Activated T-helper 17 cell treated with anti-CD3 and anti-CD28 coated beads, Interleukin-2, amount 50 U/mL, for 72 hours (primary cell): ENCODE measurements around the gene DERL2. TPM values are rescaled to one million over a fixed set of nuclear protein-coding genes. Genes with fewer than 3 reads are reported as not detected.
"Not testable (repeated sequence)": the region's sequence is repeated elsewhere in the genome, so short reads cannot be mapped to it uniquely, and the experiment has no call there.

Experiments used
- ATAC-seq: fragments of 150-1000 bp; cut with Tn5 transposase; replicated peaks from 2 replicates; pipeline ENCODE4 v1.10.0; 2021; ENCODE audit warnings: mild to moderate bottlenecking, moderate library complexity
- H3K27ac Mint-ChIP-seq: one replicate; pipeline ENCODE4 v1.8.0; 2022; ENCODE audit warnings: mixed read lengths
- H3K27me3 Mint-ChIP-seq: one replicate; pipeline ENCODE4 v1.8.0; 2022; ENCODE audit warnings: mixed read lengths
- H3K36me3 Mint-ChIP-seq: one replicate; pipeline ENCODE4 v1.8.0; 2022; ENCODE audit warnings: low read depth, mild to moderate bottlenecking, mixed read lengths
- H3K4me1 Mint-ChIP-seq: one replicate; pipeline ENCODE4 v1.8.0; 2022; ENCODE audit warnings: mixed read lengths
- H3K4me3 Mint-ChIP-seq: one replicate; pipeline ENCODE4 v1.8.0; 2022; ENCODE audit warnings: mild to moderate bottlenecking, mixed read lengths
- H3K9me3 Mint-ChIP-seq: one replicate; pipeline ENCODE4 v1.8.0; 2022; ENCODE audit warnings: mixed read lengths
- total RNA-seq, 2 donors: library from RNA; stranded (reverse); gene quantifications; one replicate each; pipeline ENCODE4 v1.2.3, GENCODE V29; 2022

The DERL2 gene
- total RNA-seq, 2 donors from 2014 or later = 58.3 to 69.6 TPM

GRCh38 chr17:5435781-5436315 lies 50.1 kb downstream of the DERL2 start:
- not testable (repeated sequence) for H3K9me3 Mint-ChIP-seq, ATAC-seq, H3K27me3 Mint-ChIP-seq
- H3K36me3 Mint-ChIP-seq = peaks cover 79% of the 10 kb centered on the region
- H3K4me3 Mint-ChIP-seq = peak overlapping the region; percentile 92
- peaks cover 10% of the 10 kb centered on the region for H3K4me1 Mint-ChIP-seq
- peak overlapping the region; percentile 41 for H3K27ac Mint-ChIP-seq

GRCh38 chr17:5434984-5435383 lies 51.0 kb downstream of the DERL2 start:
- Mint-ChIP-seq H3K4me1 (peaks cover 15% of the 10 kb centered on the region), H3K9me3 (no peaks in the 10 kb centered on the region), H3K27me3 (no peaks in the 10 kb centered on the region), H3K4me3 (peak overlapping the region; percentile 28), H3K36me3 (peaks cover 86% of the 10 kb centered on the region), H3K27ac (no peak overlapping the region)
- ATAC-seq = no peak

- Mint-ChIP-seq H3K4me1 (peaks cover 6% of the 10 kb centered on the region), H3K27me3 (no peaks in the 10 kb centered on the region), H3K36me3 (peaks cover 97% of the 10 kb centered on the region), H3K9me3 (no peaks in the 10 kb centered on the region), H3K27ac (no peak overlapping the region), H3K4me3 (no peak overlapping the region)
- ATAC-seq = no peak
These were observed 53.9 kb downstream of the DERL2 start for GRCh38 chr17:5431949-5432556.

- ATAC-seq, H3K4me3 Mint-ChIP-seq, H3K4me1 Mint-ChIP-seq, H3K9me3 Mint-ChIP-seq, H3K27me3 Mint-ChIP-seq: not testable (repeated sequence)
- Mint-ChIP-seq H3K36me3 (peaks cover 97% of the 10 kb centered on the region), H3K27ac (peak overlapping the region; percentile 89)
These were observed 54.7 kb downstream of the DERL2 start for GRCh38 chr17:5431234-5431633.

GRCh38 chr17:5430413-5430999 lies 55.5 kb downstream of the DERL2 start:
- Mint-ChIP-seq H3K27ac (peak overlapping the region; percentile 89), H3K9me3 (no peaks in the 10 kb centered on the region), H3K4me1 (peaks cover 6% of the 10 kb centered on the region), H3K36me3 (peaks cover 98% of the 10 kb centered on the region), H3K27me3 (no peaks in the 10 kb centered on the region), H3K4me3 (no peak overlapping the region)
- no peak for ATAC-seq

- Mint-ChIP-seq H3K27me3 (no peaks in the 10 kb centered on the region), H3K36me3 (peaks cover 98% of the 10 kb centered on the region), H3K4me1 (peaks cover 6% of the 10 kb centered on the region), H3K9me3 (no peaks in the 10 kb centered on the region), H3K27ac (peak overlapping the region; percentile 52), H3K4me3 (no peak overlapping the region)
- no peak for ATAC-seq
These were observed 56.6 kb downstream of the DERL2 start for GRCh38 chr17:5429191-5429887.

- Mint-ChIP-seq H3K9me3 (no peaks in the 10 kb centered on the region), H3K27me3 (no peaks in the 10 kb centered on the region), H3K4me1 (peaks cover 21% of the 10 kb centered on the region), H3K36me3 (peaks cover 98% of the 10 kb centered on the region), H3K4me3 (no peak overlapping the region), H3K27ac (no peak overlapping the region)
- no peak for ATAC-seq
These were observed 60.2 kb downstream of the DERL2 start for GRCh38 chr17:5425826-5426225.

- ATAC-seq = no peak
- Mint-ChIP-seq H3K9me3 (no peaks in the 10 kb centered on the region), H3K36me3 (peaks cover 98% of the 10 kb centered on the region), H3K4me1 (peaks cover 22% of the 10 kb centered on the region), H3K4me3 (no peak overlapping the region), H3K27me3 (no peaks in the 10 kb centered on the region), H3K27ac (no peak overlapping the region)
These were observed 61.1 kb downstream of the DERL2 start for GRCh38 chr17:5424909-5425308.

GRCh38 chr17:5422505-5422904 lies 63.5 kb downstream of the DERL2 start:
- Mint-ChIP-seq H3K4me3 (no peak overlapping the region), H3K36me3 (peaks cover 98% of the 10 kb centered on the region), H3K27me3 (no peaks in the 10 kb centered on the region), H3K27ac (no peak overlapping the region), H3K4me1 (peaks cover 22% of the 10 kb centered on the region), H3K9me3 (no peaks in the 10 kb centered on the region)
- ATAC-seq = no peak

Other genes with a start within 250 kb of the DERL2 start
- gene RABEP1, start 203.9 kb downstream of the DERL2 start, total RNA-seq = 10 to 100 TPM; 35.7 to 55.5 TPM
- gene NUP88, start 66.5 kb downstream of the DERL2 start, total RNA-seq = 100 to 1,000 TPM in 1 of 2 donors, 10 to 100 TPM in 1; 77.2 to 101 TPM
- 10 to 100 TPM; 32.9 to 33.8 TPM for gene RPAIN, start 66.0 kb downstream of the DERL2 start, total RNA-seq
- gene C1QBP, start 47.0 kb downstream of the DERL2 start, total RNA-seq = 100 to 1,000 TPM; 164 to 396 TPM
- gene DHX33, start 17.2 kb downstream of the DERL2 start, total RNA-seq = 10 to 100 TPM; 16.2 to 43.8 TPM
- gene MIS12, start 388 bp upstream of the DERL2 start, total RNA-seq = 10 to 100 TPM; 24.1 to 33.9 TPM
- 100 to 1,000 TPM in 1 of 2 donors, 10 to 100 TPM in 1; 39.9 to 129 TPM for gene NLRP1, start 98.3 kb upstream of the DERL2 start, total RNA-seq